Forelimb muscle (tissue), 1 donor: ENCODE results near the gene SAP30L. TPM values are rescaled to one million over a fixed set of nuclear protein-coding genes. Genes with fewer than 3 reads are reported as not detected.

Experiments used
- DNase-seq: peaks from one replicate; pipeline ENCODE4 v3.0.0-alpha.2; 2013; ENCODE audit warnings: low read depth
- polyA plus RNA-seq: library from polyadenylated mRNA; unstranded; fragments of 120-200 nt; gene quantifications from one replicate; pipeline ENCODE4 v1.2.1, GENCODE V29; 2013; ENCODE audit not compliant: insufficient read length

Gene SAP30L
- polyA plus RNA-seq, 1 donor = 19.4 TPM

GRCh38 chr5:154419236-154419635 lies 26.6 kb upstream of the SAP30L start:
- DNase-seq = no peak

GRCh38 chr5:154421868-154422267 lies 23.9 kb upstream of the SAP30L start:
- no peak for DNase-seq

- DNase-seq = no peak
These were observed 23.5 kb upstream of the SAP30L start for GRCh38 chr5:154422298-154422697.

- DNase-seq = no peak
These were observed 17.6 kb upstream of the SAP30L start for GRCh38 chr5:154428208-154428607.

GRCh38 chr5:154429341-154429740 lies 16.5 kb upstream of the SAP30L start:
- DNase-seq = no peak

- no peak for DNase-seq
These were observed 15.3 kb upstream of the SAP30L start for GRCh38 chr5:154430466-154430865.

GRCh38 chr5:154430961-154431630 lies 14.7 kb upstream of the SAP30L start:
- no peak for DNase-seq

- no peak for DNase-seq
These were observed 10.6 kb upstream of the SAP30L start for GRCh38 chr5:154435226-154435625.

GRCh38 chr5:154437281-154437965 lies 8.4 kb upstream of the SAP30L start:
- no peak for DNase-seq

GRCh38 chr5:154440540-154440939 lies 5.3 kb upstream of the SAP30L start:
- no peak for DNase-seq

- DNase-seq = no peak
These were observed 3.0 kb upstream of the SAP30L start for GRCh38 chr5:154442801-154443200.

GRCh38 chr5:154444556-154445421 lies 1.0 kb upstream of the SAP30L start:
- no peak for DNase-seq

- no peak for DNase-seq
These were observed 645 bp downstream of the SAP30L start for GRCh38 chr5:154446195-154447088.

- no peak for DNase-seq
These were observed 1.4 kb downstream of the SAP30L start for GRCh38 chr5:154447089-154447725.

GRCh38 chr5:154449786-154450185 lies 4.0 kb downstream of the SAP30L start:
- DNase-seq = no peak

GRCh38 chr5:154451957-154452356 lies 6.2 kb downstream of the SAP30L start:
- no peak for DNase-seq

- no peak for DNase-seq
These were observed 9.8 kb downstream of the SAP30L start for GRCh38 chr5:154455585-154455984.

GRCh38 chr5:154456540-154456939 lies 10.7 kb downstream of the SAP30L start:
- no peak for DNase-seq

GRCh38 chr5:154459015-154459414 lies 13.2 kb downstream of the SAP30L start:
- no peak for DNase-seq

GRCh38 chr5:154460172-154460571 lies 14.4 kb downstream of the SAP30L start:
- no peak for DNase-seq

GRCh38 chr5:154461531-154461930 lies 15.7 kb downstream of the SAP30L start:
- no peak for DNase-seq
